SKM-1 treated with dmso at 0.1 percent for 144 hours (cell line): Measurements from ENCODE around the gene PLA2G4C.
A peak's percentile ranks its signal among the peaks of the same experiment; 100 is the strongest.
"Not testable (repeated sequence)": the region's sequence is repeated elsewhere in the genome, so short reads cannot be mapped to it uniquely, and the experiment has no call there.

Source experiments
- DNase-seq: peaks from one replicate; lab custom pipeline; 2025; ENCODE audit not compliant: unreplicated experiment; lab: John Stamatoyannopoulos, UW

The PLA2G4C gene

GRCh38 chr19:48111280-48111679, 663 bp upstream of the PLA2G4C start:
- no peak for DNase-seq

- no peak for DNase-seq
These were observed 1.4 kb downstream of the PLA2G4C start for GRCh38 chr19:48108997-48109782.

GRCh38 chr19:48103922-48104321, 6.7 kb downstream of the PLA2G4C start:
- no peak for DNase-seq

- peak; percentile 9 for DNase-seq
These were observed 7.5 kb downstream of the PLA2G4C start for GRCh38 chr19:48102870-48103751.

- no peak for DNase-seq
These were observed 14.9 kb downstream of the PLA2G4C start for GRCh38 chr19:48095612-48096175.

GRCh38 chr19:48094855-48095203, 15.8 kb downstream of the PLA2G4C start:
- DNase-seq, result no peak

GRCh38 chr19:48094129-48094854, 16.3 kb downstream of the PLA2G4C start:
- DNase-seq, result no peak

GRCh38 chr19:48091111-48091718, 19.4 kb downstream of the PLA2G4C start:
- not testable (repeated sequence) for DNase-seq

GRCh38 chr19:48090281-48090802, 20.3 kb downstream of the PLA2G4C start:
- DNase-seq, result no peak

- DNase-seq, result not testable (repeated sequence)
These were observed 21.6 kb downstream of the PLA2G4C start for GRCh38 chr19:48088991-48089390.

- no peak for DNase-seq
These were observed 24.4 kb downstream of the PLA2G4C start for GRCh38 chr19:48085904-48086864.

- no peak for DNase-seq
These were observed 25.5 kb downstream of the PLA2G4C start for GRCh38 chr19:48085076-48085475.

GRCh38 chr19:48081106-48081505, 29.5 kb downstream of the PLA2G4C start:
- DNase-seq, result no peak

- not testable (repeated sequence) for DNase-seq
These were observed 40.3 kb downstream of the PLA2G4C start for GRCh38 chr19:48070177-48070769.

- no peak for DNase-seq
These were observed 41.2 kb downstream of the PLA2G4C start for GRCh38 chr19:48069435-48069834.

- DNase-seq, result no peak
These were observed 46.1 kb downstream of the PLA2G4C start for GRCh38 chr19:48064509-48064908.

GRCh38 chr19:48061401-48062344, 48.9 kb downstream of the PLA2G4C start:
- DNase-seq, result no peak

- DNase-seq, result no peak
These were observed 50.2 kb downstream of the PLA2G4C start for GRCh38 chr19:48060381-48060780.
